Measurements from ENCODE around the gene XRN2.

The XRN2 gene

GRCh38 chr20:21301940-21302663 lies 1.0 kb upstream of the XRN2 start:
- DNase-seq = no peak

GRCh38 chr20:21302664-21303060 lies 469 bp upstream of the XRN2 start:
- DNase-seq = peak in 1 of 58 donors; percentile 70

- DNase-seq = no peak
Measured at GRCh38 chr20:21303872-21304586, 898 bp downstream of the XRN2 start.

GRCh38 chr20:21308340-21308739 lies 5.2 kb downstream of the XRN2 start:
- no peak for DNase-seq

GRCh38 chr20:21309678-21310467 lies 6.7 kb downstream of the XRN2 start:
- DNase-seq = no peak

- DNase-seq = no peak
Measured at GRCh38 chr20:21312813-21313474, 9.8 kb downstream of the XRN2 start.

- no peak for DNase-seq
Measured at GRCh38 chr20:21315138-21315537, 12.0 kb downstream of the XRN2 start.

- no peak for DNase-seq
Measured at GRCh38 chr20:21322083-21322710, 19.1 kb downstream of the XRN2 start.

- no peak for DNase-seq
Measured at GRCh38 chr20:21322921-21323331, 19.8 kb downstream of the XRN2 start.

GRCh38 chr20:21323640-21324039 lies 20.5 kb downstream of the XRN2 start:
- no peak for DNase-seq

GRCh38 chr20:21324126-21324525 lies 21.0 kb downstream of the XRN2 start:
- DNase-seq = no peak

GRCh38 chr20:21325296-21325695 lies 22.2 kb downstream of the XRN2 start:
- no peak for DNase-seq

- no peak for DNase-seq
Measured at GRCh38 chr20:21326700-21327099, 23.6 kb downstream of the XRN2 start.

GRCh38 chr20:21336455-21337151 lies 33.5 kb downstream of the XRN2 start:
- no peak for DNase-seq

GRCh38 chr20:21338291-21338690 lies 35.2 kb downstream of the XRN2 start:
- DNase-seq = no peak

GRCh38 chr20:21339499-21339898 lies 36.4 kb downstream of the XRN2 start:
- no peak for DNase-seq

- no peak for DNase-seq
Measured at GRCh38 chr20:21340991-21341697, 38.0 kb downstream of the XRN2 start.

GRCh38 chr20:21342656-21343345 lies 39.7 kb downstream of the XRN2 start:
- no peak for DNase-seq

Data from anterior cingulate cortex (tissue), 58 donors.